Caco-2 (cell line): ENCODE data around the gene MUC20. TPM values are rescaled to one million over a fixed set of nuclear protein-coding genes. Genes with fewer than 3 reads are reported as not detected.
"Not testable (repeated sequence)": the region's sequence is repeated elsewhere in the genome, so short reads cannot be mapped to it uniquely, and the experiment has no call there.

Experiments used
- BruUV-seq: library from RNA; stranded (reverse); fragments of 400-500 nt; replicated peaks from 2 replicates; lab custom pipeline; 2021; lab: Mats Ljungman, UMichigan
- CTCF ChIA-PET: fragments of 300-600 bp; sonication (Branson Sonifier 250); formaldehyde crosslinking; loops from one replicate; lab custom pipeline; 2022; ENCODE audit warnings: antibody characterized with exemption; lab: Charles Lee
- POLR2A ChIA-PET: fragments of 300-600 bp; sonication (Branson Sonifier 250); formaldehyde crosslinking; loops from one replicate; lab custom pipeline; 2022; ENCODE audit warnings: antibody characterized with exemption; lab: Charles Lee
- DNase-seq, 2 experiments: peaks; one replicate each; pipeline versions ENCODE4 v3.0.0 to v3.0.0-alpha.2; 2020 to 2022
- H3K27me3 ChIP-seq: replicated peaks from 2 replicates; pipeline ENCODE4 v1.6.0; 2011; ENCODE audit warnings: low read length; ENCODE audit not compliant: control insufficient read depth, insufficient read depth
- H3K36me3 ChIP-seq: 2 replicates; pipeline ENCODE4 v1.5.1; 2011; ENCODE audit warnings: low read length; ENCODE audit not compliant: control insufficient read depth, insufficient read depth
- H3K4me1 ChIP-seq: fragments of 250-450 bp; sonication (Bioruptor Pico); 2 replicates; pipeline ENCODE4 v1.5.1; 2020; ENCODE audit warnings: mild to moderate bottlenecking
- H3K4me3 ChIP-seq: 2 replicates; pipeline ENCODE4 v1.5.1; 2011; ENCODE audit warnings: low read depth, mild to moderate bottlenecking, control low read depth, low read length
- H3K9me3 ChIP-seq: fragments of 250-450 bp; sonication (Bioruptor Pico); 2 replicates; pipeline ENCODE4 v1.5.1; 2020; ENCODE audit warnings: mild to moderate bottlenecking, moderate library complexity
- H3K27ac Mint-ChIP-seq: one replicate; pipeline ENCODE4 v1.8.0; 2022; ENCODE audit warnings: mixed read lengths; ENCODE audit not compliant: unreplicated experiment
- H3K27me3 Mint-ChIP-seq: one replicate; pipeline ENCODE4 v1.8.0; 2022; ENCODE audit warnings: mixed read lengths; ENCODE audit not compliant: insufficient read depth, unreplicated experiment
- H3K36me3 Mint-ChIP-seq: one replicate; pipeline ENCODE4 v1.8.0; 2022; ENCODE audit warnings: mild to moderate bottlenecking, mixed read lengths; ENCODE audit not compliant: insufficient read depth, unreplicated experiment
- H3K4me1 Mint-ChIP-seq: one replicate; pipeline ENCODE4 v1.8.0; 2022; ENCODE audit warnings: low read depth, mixed read lengths; ENCODE audit not compliant: unreplicated experiment
- H3K4me3 Mint-ChIP-seq: one replicate; pipeline ENCODE4 v1.8.0; 2022; ENCODE audit warnings: mild to moderate bottlenecking, moderate library complexity, mixed read lengths; ENCODE audit not compliant: unreplicated experiment
- H3K9me3 Mint-ChIP-seq: one replicate; pipeline ENCODE4 v1.8.0; 2022; ENCODE audit warnings: mixed read lengths; ENCODE audit not compliant: unreplicated experiment
- intact Hi-C: fragments of 100-400 bp; cut with micrococcal nuclease; formaldehyde crosslinking; loops from one replicate; pipeline ENCODE4 v1.10.0; 2022; ENCODE audit not compliant: unreplicated experiment
- total RNA-seq: library from RNA; stranded (reverse); gene quantifications from 2 replicates; pipeline ENCODE4 v1.2.3, GENCODE V29; 2022
- TF ChIP-seq, protein P1 (sequence below), 2 experiments: fragments of 200-600 bp in 1 of 2; IDR thresholded peaks; 1 replicate in 1 of 2; 2 replicates in 1 of 2; pipeline versions ENCODE4 v1.5.1 to v1.8.0; 2011 to 2022; ENCODE audit warnings: antibody characterized with exemption in 1 of 2, control low read depth in 1 of 2, inconsistent platforms in 1 of 2, low read depth in 1 of 2, low read length in 1 of 2, mild to moderate bottlenecking in 1 of 2, moderate library complexity in 1 of 2; ENCODE audit not compliant: insufficient read depth in 1 of 2, severe bottlenecking in 1 of 2, unreplicated experiment in 1 of 2

Gene MUC20
- total RNA-seq, 1 experiment from 2014 or later = 0.88 TPM

DNA sequence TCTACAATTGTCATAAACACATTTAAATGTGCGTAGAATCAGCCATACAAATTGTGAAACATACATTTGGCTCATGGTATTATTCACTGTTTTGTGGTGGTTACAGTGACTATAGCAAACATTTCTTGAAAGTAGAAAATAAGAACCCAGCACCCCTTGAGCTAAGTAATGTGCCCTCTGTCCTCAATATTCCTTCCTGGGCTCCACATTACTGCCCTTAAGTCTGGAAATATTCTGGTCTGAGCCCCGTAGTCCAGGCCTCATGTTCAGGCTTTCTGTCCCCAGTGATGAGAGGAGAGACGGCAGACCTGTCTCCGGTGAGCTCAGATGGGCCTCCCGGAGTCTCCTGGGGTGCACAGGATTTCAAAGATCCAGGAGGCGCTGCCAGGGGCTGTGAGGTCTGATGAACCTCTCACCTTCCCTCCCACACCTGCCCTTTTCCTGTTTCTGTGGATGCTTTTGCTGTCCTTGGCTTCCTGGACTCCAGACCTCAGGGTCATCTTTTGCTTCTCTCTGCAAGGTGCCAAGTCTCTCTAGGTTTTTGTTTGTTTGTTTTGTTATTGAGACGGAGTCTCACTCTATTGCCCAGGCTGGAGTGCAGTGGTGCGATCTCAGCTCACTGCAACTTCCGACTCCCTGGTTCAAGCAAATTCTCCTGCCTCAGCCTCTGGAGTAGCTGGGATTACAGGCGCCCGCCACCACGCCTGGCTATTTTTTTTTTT, 8.8 kb upstream of the MUC20 start:
- DNase-seq = peak in 1 of 2 experiments; percentile 36
- intact Hi-C loops = no loop called here
- Mint-ChIP-seq H3K9me3 (no peaks in the 10 kb centered on the region), H3K27me3 (no peaks in the 10 kb centered on the region), H3K27ac (no peak overlapping the region), H3K4me1 (peaks cover 12% of the 10 kb centered on the region), H3K36me3 (no peaks in the 10 kb centered on the region), H3K4me3 (no peak overlapping the region)
- H3K4me3 ChIP-seq = no peak overlapping the region
- ChIA-PET POLR2A (no interaction called here), CTCF (interaction anchor here (0.8 kb wide), 1 partner anchor 128 kb away, joined by 5 read pairs; no protein-coding TSS in a partner anchor)
- H3K36me3 ChIP-seq = no peaks in the 10 kb centered on the region
- H3K27me3 ChIP-seq = no peaks in the 10 kb centered on the region
- no peaks in the 10 kb centered on the region for H3K9me3 ChIP-seq
- TF ChIP-seq, protein P1, sequence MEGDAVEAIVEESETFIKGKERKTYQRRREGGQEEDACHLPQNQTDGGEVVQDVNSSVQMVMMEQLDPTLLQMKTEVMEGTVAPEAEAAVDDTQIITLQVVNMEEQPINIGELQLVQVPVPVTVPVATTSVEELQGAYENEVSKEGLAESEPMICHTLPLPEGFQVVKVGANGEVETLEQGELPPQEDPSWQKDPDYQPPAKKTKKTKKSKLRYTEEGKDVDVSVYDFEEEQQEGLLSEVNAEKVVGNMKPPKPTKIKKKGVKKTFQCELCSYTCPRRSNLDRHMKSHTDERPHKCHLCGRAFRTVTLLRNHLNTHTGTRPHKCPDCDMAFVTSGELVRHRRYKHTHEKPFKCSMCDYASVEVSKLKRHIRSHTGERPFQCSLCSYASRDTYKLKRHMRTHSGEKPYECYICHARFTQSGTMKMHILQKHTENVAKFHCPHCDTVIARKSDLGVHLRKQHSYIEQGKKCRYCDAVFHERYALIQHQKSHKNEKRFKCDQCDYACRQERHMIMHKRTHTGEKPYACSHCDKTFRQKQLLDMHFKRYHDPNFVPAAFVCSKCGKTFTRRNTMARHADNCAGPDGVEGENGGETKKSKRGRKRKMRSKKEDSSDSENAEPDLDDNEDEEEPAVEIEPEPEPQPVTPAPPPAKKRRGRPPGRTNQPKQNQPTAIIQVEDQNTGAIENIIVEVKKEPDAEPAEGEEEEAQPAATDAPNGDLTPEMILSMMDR (IDR thresholded peaks at IDR 0.05; ENCODE audit: insufficient read depth in 1 of 2, low read depth in 1 of 2, low read length in 1 of 2, severe bottlenecking in 1 of 2, unreplicated experiment in 1 of 2) = no peak
- peaks cover 15% of the 10 kb centered on the region for H3K4me1 ChIP-seq
- BruUV-seq = no TSS peak

DNA sequence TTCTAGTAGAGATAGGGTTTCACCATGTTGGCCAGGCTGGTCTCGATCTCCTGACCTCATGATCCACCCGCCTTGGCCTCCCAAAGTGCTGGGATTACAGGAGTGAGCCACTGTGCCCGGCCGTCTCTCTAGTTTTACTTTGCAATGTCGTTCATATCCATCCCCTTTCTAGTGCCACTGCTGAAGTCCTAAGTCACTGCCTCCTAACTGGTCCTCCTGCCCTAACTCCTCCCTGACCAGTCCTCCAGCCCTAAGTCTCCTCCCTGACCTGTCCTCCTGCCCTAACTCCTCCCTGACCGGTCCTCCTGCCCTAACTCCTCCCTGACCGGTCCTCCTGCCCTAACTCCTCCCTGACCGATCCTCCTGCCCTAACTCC, 8.3 kb upstream of the MUC20 start:
- H3K36me3 ChIP-seq, CTCF ChIA-PET, DNase-seq, H3K4me3 Mint-ChIP-seq, intact Hi-C loops, H3K27me3 Mint-ChIP-seq, POLR2A ChIA-PET, H3K4me3 ChIP-seq, BruUV-seq, H3K9me3 Mint-ChIP-seq, H3K36me3 Mint-ChIP-seq, H3K27ac Mint-ChIP-seq, H3K9me3 ChIP-seq, H3K27me3 ChIP-seq: not testable (repeated sequence)
- H3K4me1 ChIP-seq = peaks cover 20% of the 10 kb centered on the region
- peaks cover 17% of the 10 kb centered on the region for H3K4me1 Mint-ChIP-seq

DNA sequence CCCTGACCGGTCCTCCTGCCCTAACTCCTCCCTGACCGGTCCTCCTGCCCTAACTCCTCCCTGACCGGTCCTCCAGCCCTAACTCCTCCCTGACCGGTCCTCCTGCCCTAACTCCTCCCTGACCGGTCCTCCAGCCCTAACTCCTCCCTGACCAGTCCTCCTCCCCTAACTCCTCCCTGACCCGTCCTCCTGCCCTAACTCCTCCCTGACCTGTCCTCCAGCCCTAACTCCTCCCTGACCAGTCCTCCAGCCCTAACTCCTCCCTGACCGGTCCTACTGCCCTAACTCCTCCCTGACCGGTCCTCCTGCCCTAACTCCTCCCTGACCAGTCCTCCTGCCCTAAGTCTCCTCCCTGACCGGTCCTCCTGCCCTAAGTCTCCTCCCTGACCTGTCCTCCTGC, 7.6 kb upstream of the MUC20 start:
- H3K27ac Mint-ChIP-seq, CTCF ChIA-PET, H3K27me3 ChIP-seq, DNase-seq, H3K4me3 ChIP-seq, H3K9me3 Mint-ChIP-seq, BruUV-seq, H3K36me3 ChIP-seq, H3K4me3 Mint-ChIP-seq, H3K36me3 Mint-ChIP-seq, intact Hi-C loops, H3K27me3 Mint-ChIP-seq, POLR2A ChIA-PET, H3K9me3 ChIP-seq: not testable (repeated sequence)
- H3K4me1 ChIP-seq = peaks cover 26% of the 10 kb centered on the region
- peaks cover 24% of the 10 kb centered on the region for H3K4me1 Mint-ChIP-seq

DNA sequence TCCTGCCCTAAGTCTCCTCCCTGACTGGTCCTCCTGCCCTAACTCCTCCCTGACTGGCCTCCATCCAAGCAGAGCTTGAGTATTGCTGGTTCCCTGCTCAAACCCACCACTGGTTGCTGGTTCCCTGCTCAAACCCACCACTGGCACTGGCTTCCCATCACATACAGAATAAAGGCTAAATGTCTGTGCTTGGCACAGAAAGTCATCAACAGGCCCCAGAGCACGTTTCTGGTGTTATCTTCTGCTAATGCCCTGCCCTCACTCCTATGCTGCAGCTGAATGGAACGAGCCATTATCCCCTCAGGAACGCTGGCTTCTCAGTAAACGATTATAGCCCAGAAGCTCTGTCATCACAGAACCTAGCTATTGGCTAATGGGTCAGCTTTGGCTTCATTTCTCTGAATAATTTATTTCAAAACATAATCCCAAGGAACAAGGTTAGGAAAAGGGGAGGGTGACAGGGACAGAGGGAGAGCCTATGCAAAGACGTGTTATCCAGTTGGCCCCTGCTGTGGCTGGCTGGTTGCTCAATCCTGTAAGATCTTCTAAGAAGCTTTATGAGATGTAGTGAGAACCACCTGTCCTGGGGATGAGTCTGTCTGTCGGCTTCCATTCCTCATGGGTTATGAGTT, 6.3 kb upstream of the MUC20 start:
- H3K4me3 ChIP-seq = no peak overlapping the region
- Mint-ChIP-seq H3K27me3 (no peaks in the 10 kb centered on the region), H3K4me3 (no peak overlapping the region), H3K4me1 (peaks cover 35% of the 10 kb centered on the region), H3K27ac (no peak overlapping the region), H3K9me3 (no peaks in the 10 kb centered on the region), H3K36me3 (no peaks in the 10 kb centered on the region)
- intact Hi-C loops = no loop called here
- ChIA-PET POLR2A (interaction anchor here (0.5 kb wide), 1 partner anchor 1586 kb away, joined by 4 read pairs; no protein-coding TSS in a partner anchor), CTCF (interaction anchor here (0.6 kb wide), 1 partner anchor 33 kb away, joined by 4 read pairs; no protein-coding TSS in a partner anchor)
- peaks cover 28% of the 10 kb centered on the region for H3K4me1 ChIP-seq
- BruUV-seq = no TSS peak
- no peak for DNase-seq
- no peaks in the 10 kb centered on the region for H3K9me3 ChIP-seq
- TF ChIP-seq, protein P1 (IDR thresholded peaks at IDR 0.05; ENCODE audit: insufficient read depth in 1 of 2, low read depth in 1 of 2, low read length in 1 of 2, severe bottlenecking in 1 of 2, unreplicated experiment in 1 of 2) = no peak
- H3K27me3 ChIP-seq = no peaks in the 10 kb centered on the region
- H3K36me3 ChIP-seq = no peaks in the 10 kb centered on the region
